HG03108 (cell line): Measurements from ENCODE around the gene RPS6KA3.
"Not testable (repeated sequence)": the region's sequence is repeated elsewhere in the genome, so short reads cannot be mapped to it uniquely, and the experiment has no call there.

Experiments
- ATAC-seq: cut with Tn5 transposase; IDR thresholded peaks from one replicate; pipeline ENCODE4 v1.9.1; 2021; ENCODE audit warnings: moderate library complexity; ENCODE audit not compliant: unreplicated experiment

RPS6KA3 gene

GRCh38 chrX:20265726-20266681, 705 bp downstream of the RPS6KA3 start:
- no peak for ATAC-seq

DNA sequence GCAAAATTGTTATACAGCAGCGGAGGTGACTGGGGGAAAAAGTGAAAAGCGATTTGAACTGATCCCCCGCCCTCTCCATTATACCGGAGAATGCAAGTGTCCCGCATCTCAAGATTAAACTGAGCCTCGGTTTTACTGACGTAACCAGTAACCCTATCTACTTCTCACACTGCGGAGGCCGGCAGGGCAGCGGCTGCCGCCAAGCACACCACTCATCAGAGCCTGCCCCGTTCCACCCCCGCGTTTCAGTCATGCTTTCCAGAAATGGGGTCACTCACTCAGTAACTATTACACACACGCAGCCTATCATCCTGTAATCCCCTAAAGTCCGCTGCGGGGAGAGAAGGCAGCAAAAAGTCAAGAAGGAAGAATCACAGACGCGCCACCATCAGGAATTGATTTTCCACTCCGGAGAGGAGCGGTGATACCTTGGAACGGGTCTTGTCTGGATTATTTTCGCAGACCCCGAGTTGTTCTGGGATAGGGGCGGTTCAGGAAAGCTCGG, 1.4 kb downstream of the RPS6KA3 start:
- peak; percentile 34 for ATAC-seq

- peak; percentile 27 for ATAC-seq
Observed at GRCh38 chrX:20263474-20263873, 3.2 kb downstream of the RPS6KA3 start.

DNA sequence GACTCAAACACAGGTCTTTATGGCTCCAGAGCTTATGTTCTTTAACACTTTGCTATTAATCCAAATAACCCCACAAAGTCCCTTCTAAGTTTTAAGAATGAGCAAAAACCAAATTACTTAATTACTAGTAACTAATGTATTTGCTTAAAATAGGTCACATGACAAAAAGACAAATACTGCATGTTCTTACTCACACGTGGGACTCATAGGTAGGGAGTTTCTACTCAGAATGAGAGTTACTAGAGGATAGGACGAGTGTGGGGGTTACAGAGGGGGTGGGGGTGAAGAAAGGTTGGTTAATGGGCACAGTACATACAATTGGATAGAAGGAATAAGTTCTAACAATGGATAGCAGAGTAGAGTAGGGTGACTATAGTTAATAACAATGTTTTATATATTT, 5.8 kb downstream of the RPS6KA3 start:
- ATAC-seq = no peak

- ATAC-seq = no peak
Observed at GRCh38 chrX:20254712-20255299, 11.9 kb downstream of the RPS6KA3 start.

- ATAC-seq = no peak
Observed at GRCh38 chrX:20253232-20253543, 13.5 kb downstream of the RPS6KA3 start.

DNA sequence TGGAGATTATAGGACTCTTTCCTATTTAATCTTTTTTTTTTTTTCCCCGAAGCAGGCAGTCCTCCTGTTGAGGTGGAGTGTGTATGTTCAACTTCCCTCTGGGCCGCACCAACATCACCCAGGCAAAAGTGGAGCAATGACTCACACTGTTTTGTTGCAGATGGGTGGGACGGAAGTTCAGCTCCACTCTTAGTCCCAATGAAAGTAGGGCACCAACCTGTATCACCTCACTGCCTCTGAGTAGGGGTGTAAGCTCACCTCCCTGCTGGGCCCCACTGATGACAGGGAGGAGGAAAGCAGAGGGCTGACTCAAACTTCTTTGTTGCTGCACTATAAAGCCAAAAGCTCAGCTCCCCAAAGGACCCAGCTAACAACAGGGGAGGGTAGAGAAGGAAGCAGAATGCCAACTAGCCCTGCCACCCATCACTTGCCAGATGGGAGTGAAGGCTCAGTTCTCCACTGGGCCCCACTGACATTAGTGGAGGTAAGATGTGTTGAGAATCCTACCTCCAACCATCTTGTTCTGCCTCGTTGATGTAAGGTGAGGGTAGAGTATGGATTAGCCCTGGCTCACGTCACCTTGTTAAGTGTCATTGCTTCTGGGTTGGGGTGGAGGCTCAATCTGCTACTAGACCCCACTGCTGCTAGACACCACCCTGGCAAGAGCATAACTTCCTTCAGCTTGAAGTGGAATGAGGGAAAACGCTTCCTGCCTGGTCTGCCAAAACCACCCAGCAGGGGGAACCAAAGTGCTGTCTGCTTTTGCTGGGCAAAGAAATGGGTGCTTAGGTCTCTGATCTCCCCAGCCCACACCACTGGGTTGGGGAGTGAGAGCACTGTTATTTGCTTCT, 14.1 kb downstream of the RPS6KA3 start:
- ATAC-seq = no peak

DNA sequence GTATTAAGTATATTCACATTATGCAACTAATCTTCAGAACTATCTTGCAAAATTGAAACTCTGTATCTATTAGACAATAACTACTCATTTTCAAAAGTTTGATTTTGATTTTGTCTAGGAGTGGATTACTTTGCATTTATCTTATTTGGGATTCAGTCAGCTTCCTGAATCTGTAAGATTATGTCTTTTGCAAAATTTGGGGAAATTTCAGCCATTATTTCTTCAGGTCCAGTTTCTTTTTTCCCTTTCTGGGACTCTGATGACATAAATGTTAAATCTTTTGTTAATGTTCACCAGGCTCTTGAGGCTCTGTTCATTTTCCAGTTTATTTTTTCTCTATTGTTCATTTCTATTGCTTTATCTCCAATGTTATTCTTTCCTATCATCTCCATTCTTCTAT, 15.0 kb downstream of the RPS6KA3 start:
- ATAC-seq = no peak

GRCh38 chrX:20250146-20250545, 16.6 kb downstream of the RPS6KA3 start:
- ATAC-seq = not testable (repeated sequence)

DNA sequence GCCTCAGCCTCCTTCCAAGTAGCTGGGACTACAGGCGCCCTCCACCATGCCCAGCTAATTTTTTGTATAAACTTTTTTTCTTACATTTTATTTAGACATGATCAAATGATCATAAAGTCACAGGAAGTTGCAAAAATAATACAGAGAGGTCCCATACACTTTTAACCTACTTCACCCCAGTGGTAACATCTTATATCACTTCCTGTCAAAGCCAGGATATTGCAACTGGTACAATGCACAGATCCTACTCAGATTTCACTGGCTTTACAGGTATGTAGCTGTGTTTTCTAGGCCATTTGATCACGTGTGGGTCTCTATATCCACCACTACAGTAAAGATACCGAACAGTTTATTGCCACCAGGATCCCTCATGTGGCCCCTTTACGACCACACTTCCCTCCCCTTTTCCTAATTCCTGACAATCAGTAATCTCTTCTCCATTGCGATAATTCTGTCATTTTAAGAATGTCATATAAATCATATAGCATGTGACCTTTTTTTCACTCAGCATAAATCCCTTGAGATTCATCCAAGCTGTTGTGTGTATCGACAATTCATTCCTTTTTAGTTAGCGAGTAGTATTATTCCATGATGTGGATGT, 18.0 kb downstream of the RPS6KA3 start:
- no peak for ATAC-seq

- no peak for ATAC-seq
Observed at GRCh38 chrX:20244931-20245330, 21.8 kb downstream of the RPS6KA3 start.

GRCh38 chrX:20240201-20240600, 26.5 kb downstream of the RPS6KA3 start:
- ATAC-seq = no peak

DNA sequence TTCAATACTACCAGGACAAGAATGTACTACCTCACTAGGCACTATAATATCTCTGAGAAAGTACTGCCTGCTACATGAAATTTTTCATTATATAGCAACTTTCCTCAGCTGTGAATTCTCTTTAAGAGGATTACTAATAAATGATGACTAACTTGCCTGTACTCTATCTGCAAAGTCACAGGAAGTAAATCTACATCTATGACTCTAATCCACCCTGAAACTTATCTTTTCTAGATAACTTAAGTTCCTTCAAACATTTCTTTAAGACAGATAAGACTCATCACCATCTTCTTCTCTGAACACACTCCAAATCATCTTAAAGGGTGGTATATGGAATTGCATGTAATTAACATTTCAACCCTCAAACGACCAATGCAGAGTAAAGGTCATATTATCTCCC, 28.8 kb downstream of the RPS6KA3 start:
- no peak for ATAC-seq

GRCh38 chrX:20235755-20236154, 31.0 kb downstream of the RPS6KA3 start:
- no peak for ATAC-seq

DNA sequence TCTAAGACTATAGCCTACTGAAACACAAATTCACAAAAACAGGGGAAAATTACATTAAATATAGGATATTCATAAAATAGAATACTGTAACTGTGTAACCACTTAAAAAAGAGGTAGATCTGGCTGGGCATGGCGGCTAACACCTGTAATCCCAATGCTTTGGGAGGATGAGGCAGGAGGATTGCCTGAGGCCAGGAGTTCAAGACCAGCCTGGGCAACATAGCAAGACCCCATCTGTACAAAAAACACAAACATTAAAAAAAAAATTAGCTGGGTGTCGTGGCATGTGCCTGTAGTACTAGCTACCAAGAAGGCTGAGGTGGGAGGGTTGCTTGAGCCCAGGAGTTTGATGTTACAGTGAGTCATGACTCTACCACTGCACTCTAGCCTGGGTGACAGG, 33.4 kb downstream of the RPS6KA3 start:
- ATAC-seq = no peak

GRCh38 chrX:20231598-20231997, 35.1 kb downstream of the RPS6KA3 start:
- no peak for ATAC-seq

GRCh38 chrX:20230406-20230805, 36.3 kb downstream of the RPS6KA3 start:
- no peak for ATAC-seq

DNA sequence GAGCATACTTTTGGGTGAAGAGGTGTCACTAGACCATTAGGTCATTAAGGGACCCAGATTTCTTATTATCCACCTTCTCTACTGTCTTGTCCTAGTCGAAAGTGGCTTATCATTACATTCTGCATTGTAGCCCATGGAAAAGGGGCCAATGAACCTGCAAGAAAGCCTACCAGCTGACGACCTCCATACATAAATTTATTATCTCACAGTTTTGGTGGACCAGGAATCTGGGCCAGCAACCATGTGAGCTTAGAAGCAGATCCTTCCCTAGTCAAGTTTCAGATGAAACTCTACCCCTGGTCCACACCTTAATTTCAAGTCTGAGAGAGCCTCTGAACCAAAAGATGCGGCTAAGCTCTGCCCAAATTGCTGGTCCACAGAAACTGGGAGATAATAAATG, 37.6 kb downstream of the RPS6KA3 start:
- ATAC-seq = no peak

- ATAC-seq = no peak
Observed at GRCh38 chrX:20228245-20228644, 38.5 kb downstream of the RPS6KA3 start.

- no peak for ATAC-seq
Observed at GRCh38 chrX:20227116-20227515, 39.6 kb downstream of the RPS6KA3 start.

- no peak for ATAC-seq
Observed at GRCh38 chrX:20225488-20225833, 41.2 kb downstream of the RPS6KA3 start.
